Measurements from ENCODE around the gene DCAF4. TPM values are rescaled to one million over a fixed set of nuclear protein-coding genes. Genes with fewer than 3 reads are reported as not detected.

Gene DCAF4
- polyA plus RNA-seq, 1 experiment = 14.7 TPM

GRCh38 chr14:72909163-72909562 is 17.1 kb upstream of the DCAF4 start:
- TF ChIP-seq CTCF (IDR thresholded peaks at IDR 0.05; ENCODE audit: low read depth, low read length) = no peak
- ChIA-PET POLR2A (interaction anchor here (0.7 kb wide), 1 partner anchor 49 kb away, joined by 7 read pairs; no protein-coding TSS in a partner anchor), CTCF (interaction anchor here (1.0 to 2.7 kb wide), 5 partner anchors 8 to 395 kb away, joined by 3 to 12 read pairs (median 10); no protein-coding TSS in a partner anchor)
- Histone ChIP-seq H3K9me3 (ENCODE audit: control insufficient read depth, insufficient read depth, low read length) (no peaks in the 10 kb centered on the region), H3K4me3 (ENCODE audit: low read depth, low read length) (no peak overlapping the region), H3K27me3 (ENCODE audit: control insufficient read depth, insufficient read depth, low read length) (no peaks in the 10 kb centered on the region), H3K27ac (ENCODE audit: low read depth, low read length) (no peak overlapping the region)
- DNase-seq (ENCODE audit: low read depth, low spot score) = no peak

- H3K4me3 ChIP-seq (ENCODE audit: low read depth, low read length) = no peak overlapping the region
- DNase-seq (ENCODE audit: low read depth, low spot score) = no peak
- TF ChIP-seq CTCF (IDR thresholded peaks at IDR 0.05; ENCODE audit: low read depth, low read length) = no peak
- H3K27me3 ChIP-seq (ENCODE audit: control insufficient read depth, insufficient read depth, low read length) = no peaks in the 10 kb centered on the region
- no peak overlapping the region for H3K27ac ChIP-seq (ENCODE audit: low read depth, low read length)
- H3K9me3 ChIP-seq (ENCODE audit: control insufficient read depth, insufficient read depth, low read length) = no peaks in the 10 kb centered on the region
- POLR2A ChIA-PET = no interaction called here
- CTCF ChIA-PET = interaction anchor here (2.3 kb wide), 1 partner anchor 399 kb away, joined by 7 read pairs; no protein-coding TSS in a partner anchor
Measured at GRCh38 chr14:72913809-72914208, 12.5 kb upstream of the DCAF4 start.

GRCh38 chr14:72916174-72916573 is 10.1 kb upstream of the DCAF4 start:
- ChIA-PET POLR2A (no interaction called here), CTCF (interaction anchor here (0.6 to 2.3 kb wide), 3 partner anchors 22 to 402 kb away, joined by 5 to 10 read pairs (median 5); partner anchors contain the start of gene DPF3)
- Histone ChIP-seq H3K27ac (ENCODE audit: low read depth, low read length) (no peak overlapping the region), H3K27me3 (ENCODE audit: control insufficient read depth, insufficient read depth, low read length) (no peaks in the 10 kb centered on the region), H3K9me3 (ENCODE audit: control insufficient read depth, insufficient read depth, low read length) (no peaks in the 10 kb centered on the region), H3K4me3 (ENCODE audit: low read depth, low read length) (no peak overlapping the region)
- TF ChIP-seq CTCF (IDR thresholded peaks at IDR 0.05; ENCODE audit: low read depth, low read length) = no peak
- no peak for DNase-seq (ENCODE audit: low read depth, low spot score)

GRCh38 chr14:72917094-72917802 is 9.0 kb upstream of the DCAF4 start:
- TF ChIP-seq CTCF (IDR thresholded peaks at IDR 0.05; ENCODE audit: low read depth, low read length) = no peak
- ChIA-PET POLR2A (interaction anchor here (1.2 kb wide), 1 partner anchor 9 kb away, joined by 7 read pairs; the partner anchor contains the start of gene DCAF4), CTCF (interaction anchor here (0.6 to 2.3 kb wide), 8 partner anchors 8 to 403 kb away, joined by 3 to 10 read pairs (median 3); no protein-coding TSS in a partner anchor)
- no peak for DNase-seq (ENCODE audit: low read depth, low spot score)
- Histone ChIP-seq H3K4me3 (ENCODE audit: low read depth, low read length) (no peak overlapping the region), H3K9me3 (ENCODE audit: control insufficient read depth, insufficient read depth, low read length) (no peaks in the 10 kb centered on the region), H3K27me3 (ENCODE audit: control insufficient read depth, insufficient read depth, low read length) (no peaks in the 10 kb centered on the region), H3K27ac (ENCODE audit: low read depth, low read length) (no peak overlapping the region)

GRCh38 chr14:72920008-72920407 is 6.3 kb upstream of the DCAF4 start:
- no peaks in the 10 kb centered on the region for H3K9me3 ChIP-seq (ENCODE audit: control insufficient read depth, insufficient read depth, low read length)
- no peaks in the 10 kb centered on the region for H3K27me3 ChIP-seq (ENCODE audit: control insufficient read depth, insufficient read depth, low read length)
- DNase-seq (ENCODE audit: low read depth, low spot score) = no peak
- TF ChIP-seq CTCF (IDR thresholded peaks at IDR 0.05; ENCODE audit: low read depth, low read length) = no peak
- POLR2A ChIA-PET = no interaction called here
- CTCF ChIA-PET = interaction anchor here (1.5 kb wide), 1 partner anchor 406 kb away, joined by 9 read pairs; no protein-coding TSS in a partner anchor
- no peak overlapping the region for H3K4me3 ChIP-seq (ENCODE audit: low read depth, low read length)
- no peak overlapping the region for H3K27ac ChIP-seq (ENCODE audit: low read depth, low read length)
